NT2/D1 (cell line): ENCODE results near the gene ZNF474.

Source experiments
- SUZ12 ChIP-seq: IDR thresholded peaks from 2 replicates; pipeline ENCODE4 v1.6.1; 2011; ENCODE audit not compliant: insufficient read length, insufficient read depth; ENCODE audit errors: extremely low read depth
- YY1 ChIP-seq: IDR thresholded peaks from 2 replicates; pipeline ENCODE4 v1.6.1; 2011; ENCODE audit not compliant: insufficient read length, insufficient read depth
- ZNF274 ChIP-seq: IDR thresholded peaks from 2 replicates; pipeline ENCODE4 v1.6.1; 2011; ENCODE audit warnings: mild to moderate bottlenecking, low read depth, low read length

DNA sequence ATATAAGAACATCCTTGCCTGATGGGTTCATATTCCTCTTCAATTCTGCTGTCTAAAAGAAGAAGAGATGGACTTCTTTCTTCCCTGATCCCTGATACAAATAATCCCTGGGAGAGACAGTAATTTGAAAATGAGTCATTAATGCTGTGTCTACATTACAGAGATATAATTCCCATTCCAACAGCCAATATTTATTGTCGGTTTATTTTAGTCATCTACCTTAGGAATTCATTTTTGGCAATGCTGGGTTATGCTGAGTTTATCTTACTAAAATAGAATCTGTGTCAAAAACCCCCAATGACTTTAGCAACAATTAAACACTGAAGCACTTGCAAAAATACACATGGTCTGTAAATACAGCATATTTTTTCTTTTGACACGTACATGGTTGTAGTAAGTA, 23.9 kb downstream of the ZNF474 start:
- TF ChIP-seq ZNF274 (no peak), YY1 (no peak), SUZ12 (no peak)
